Lower leg skin (tissue), 4 donors: ENCODE measurements around the gene SLC39A7. TPM values are rescaled to one million over a fixed set of nuclear protein-coding genes. Genes with fewer than 3 reads are reported as not detected.

Source experiments
- DNase-seq, 2 donors: peaks; one replicate each; pipeline ENCODE4 v3.0.0-alpha.2; 2019; ENCODE audit warnings: low spot score in 2 of 2
- H3K4me3 ChIP-seq: fragments of 200-600 bp; sonication (generic); 2 replicates; pipeline ENCODE4 v1.5.1; 2017; ENCODE audit warnings: mild to moderate bottlenecking, low read depth; ENCODE audit not compliant: poor library complexity, severe bottlenecking
- POLR2A ChIP-seq, 2 donors: fragments of 450-650 bp; IDR thresholded peaks; one replicate each; pipeline ENCODE4 v1.6.1; 2016 to 2017; ENCODE audit warnings: antibody characterized with exemption in 2 of 2, mild to moderate bottlenecking in 1 of 2, moderate library complexity in 1 of 2
- WGBS, 2 donors: methylation state at CpG; one replicate each; pipeline ENCODE4 v1.1.5; 2018; 5-methylcytosine and 5-hydroxymethylcytosine counted together
- intact Hi-C: fragments of 100-400 bp; cut with DNase I; formaldehyde crosslinking; loops from one replicate; pipeline ENCODE4 v1.15.0; 2023; ENCODE audit warnings: low total_unique reads
- total RNA-seq, 4 donors: library from RNA; depleted of rRNA; stranded (reverse); fragments of >200 nt; gene quantifications; one replicate each; pipeline ENCODE4 v1.1.0, GENCODE V29; 2016
- TF ChIP-seq, protein P1 (sequence below), 3 donors: fragments of 450-650 bp; IDR thresholded peaks; one replicate each; pipeline ENCODE4 v1.5.1; 2016; ENCODE audit warnings: antibody characterized with exemption in 3 of 3, mild to moderate bottlenecking in 3 of 3, moderate library complexity in 2 of 3

The SLC39A7 gene
- total RNA-seq, 4 donors from 2014 or later = 35.4 to 52.7 (median 39.1) TPM

DNA sequence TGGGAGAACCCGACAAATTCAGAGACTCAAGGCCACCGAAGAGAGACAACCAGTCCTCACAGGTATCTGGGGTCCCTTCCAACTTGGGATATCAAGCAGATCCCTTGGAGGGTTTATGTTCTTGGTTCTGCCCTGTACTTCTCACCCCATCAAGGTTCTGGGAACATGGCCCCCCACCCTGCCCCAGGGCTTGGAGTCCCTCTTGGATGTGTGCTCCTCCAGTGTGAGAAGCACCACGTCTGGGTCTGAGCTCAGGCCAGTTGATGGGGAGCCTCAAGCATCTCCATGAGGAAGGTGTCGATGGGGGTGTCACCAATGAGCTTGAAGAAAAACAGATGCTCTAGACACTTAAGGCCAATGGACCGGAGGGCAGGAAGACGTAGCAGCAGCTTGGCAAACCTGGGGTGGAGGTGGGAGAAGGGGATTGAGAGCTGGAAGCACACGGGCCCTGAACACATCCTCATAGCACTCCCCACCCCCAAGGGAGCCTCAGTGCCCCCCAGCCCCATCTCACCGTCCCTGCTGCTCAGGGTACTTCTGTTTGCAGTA is 6.2 kb upstream of the SLC39A7 start:
- H3K4me3 ChIP-seq = no peak overlapping the region
- TF ChIP-seq POLR2A (IDR thresholded peaks at IDR 0.05) = no peak
- TF ChIP-seq, protein P1, sequence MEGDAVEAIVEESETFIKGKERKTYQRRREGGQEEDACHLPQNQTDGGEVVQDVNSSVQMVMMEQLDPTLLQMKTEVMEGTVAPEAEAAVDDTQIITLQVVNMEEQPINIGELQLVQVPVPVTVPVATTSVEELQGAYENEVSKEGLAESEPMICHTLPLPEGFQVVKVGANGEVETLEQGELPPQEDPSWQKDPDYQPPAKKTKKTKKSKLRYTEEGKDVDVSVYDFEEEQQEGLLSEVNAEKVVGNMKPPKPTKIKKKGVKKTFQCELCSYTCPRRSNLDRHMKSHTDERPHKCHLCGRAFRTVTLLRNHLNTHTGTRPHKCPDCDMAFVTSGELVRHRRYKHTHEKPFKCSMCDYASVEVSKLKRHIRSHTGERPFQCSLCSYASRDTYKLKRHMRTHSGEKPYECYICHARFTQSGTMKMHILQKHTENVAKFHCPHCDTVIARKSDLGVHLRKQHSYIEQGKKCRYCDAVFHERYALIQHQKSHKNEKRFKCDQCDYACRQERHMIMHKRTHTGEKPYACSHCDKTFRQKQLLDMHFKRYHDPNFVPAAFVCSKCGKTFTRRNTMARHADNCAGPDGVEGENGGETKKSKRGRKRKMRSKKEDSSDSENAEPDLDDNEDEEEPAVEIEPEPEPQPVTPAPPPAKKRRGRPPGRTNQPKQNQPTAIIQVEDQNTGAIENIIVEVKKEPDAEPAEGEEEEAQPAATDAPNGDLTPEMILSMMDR (IDR thresholded peaks at IDR 0.05) = no peak
- intact Hi-C loops = no loop called here
- WGBS, 2 donors = 65 to 87% methylated on average over 8 of the region's 8 CpGs
- no peak for DNase-seq

DNA sequence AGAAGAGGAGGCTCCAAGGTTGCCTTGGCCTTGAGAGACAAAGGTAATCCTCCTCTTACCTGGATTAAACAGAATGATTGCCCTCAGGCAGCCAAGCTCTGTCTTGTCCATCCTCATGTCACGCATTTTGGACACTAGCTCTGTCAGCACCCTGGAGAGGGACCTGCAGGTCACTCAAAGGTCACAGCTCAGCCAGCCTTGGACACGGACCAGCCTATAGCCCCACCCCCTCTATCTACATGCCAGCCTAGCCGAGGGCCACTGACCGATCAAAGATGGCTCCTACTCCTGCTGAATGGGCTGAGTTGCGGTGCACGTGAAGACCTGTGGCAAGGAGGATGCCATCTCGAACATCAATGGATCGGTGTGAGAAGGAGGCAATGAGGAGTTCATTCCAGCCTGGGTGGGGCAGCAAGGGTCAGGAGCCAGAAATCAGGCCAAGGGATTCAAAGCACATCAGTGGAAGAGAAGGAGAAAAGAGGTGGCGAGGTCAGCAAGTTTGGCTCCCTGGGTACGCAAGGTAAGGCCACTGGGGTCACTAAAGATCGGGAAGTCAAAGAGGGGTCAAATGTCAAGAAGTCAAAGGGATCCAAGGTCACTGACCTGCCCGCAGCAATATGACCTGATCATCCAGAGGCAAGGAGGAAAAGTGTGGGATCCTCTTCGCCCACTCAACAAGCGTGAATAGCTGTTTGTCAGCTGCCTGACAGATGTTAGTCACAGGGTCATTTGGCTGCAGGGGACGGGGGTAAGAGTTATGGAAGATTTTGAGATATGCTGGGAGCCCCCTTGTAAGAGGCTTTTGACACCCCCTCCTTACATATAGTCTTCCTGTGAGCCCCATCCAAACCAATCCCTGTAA is 5.1 kb upstream of the SLC39A7 start:
- no peak for DNase-seq
- 77 to 80% methylated on average over 15 of the region's 15 CpGs for WGBS, 2 donors
- TF ChIP-seq, protein P1 (IDR thresholded peaks at IDR 0.05) = no peak
- TF ChIP-seq POLR2A (IDR thresholded peaks at IDR 0.05) = no peak
- intact Hi-C loops = no loop called here
- no peak overlapping the region for H3K4me3 ChIP-seq

DNA sequence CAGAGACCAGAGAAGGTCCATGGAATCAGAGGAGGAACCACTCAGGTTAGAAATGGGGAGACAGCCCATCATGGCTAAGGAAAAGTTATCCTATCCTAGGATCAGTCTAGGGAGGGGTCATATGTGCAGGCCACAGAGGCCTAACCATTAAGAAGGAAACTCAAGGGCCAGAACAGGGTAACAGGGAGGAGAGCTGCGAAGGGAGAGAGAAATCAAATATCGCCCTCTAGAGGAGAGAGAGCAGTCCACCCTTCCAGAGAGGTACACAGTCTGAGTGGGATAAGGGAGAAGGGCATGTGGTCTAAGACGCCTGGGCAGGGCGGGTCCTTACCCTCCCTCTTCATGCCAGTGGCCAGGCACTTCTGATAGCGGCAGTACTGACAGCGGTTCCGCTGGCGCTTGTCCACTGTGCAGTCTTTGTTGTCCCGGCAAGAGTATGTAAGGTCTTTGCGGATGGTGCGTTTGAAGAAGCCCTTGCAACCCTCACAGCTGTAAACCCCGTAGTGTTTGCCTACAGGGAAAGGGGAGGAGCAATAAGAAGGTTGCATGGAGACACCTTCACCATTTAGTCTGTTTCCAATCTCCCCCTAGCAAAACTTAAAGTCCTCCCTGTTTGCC is 3.1 kb upstream of the SLC39A7 start:
- DNase-seq = no peak
- intact Hi-C loops = no loop called here
- WGBS, 2 donors = 27 to 35% methylated on average over 12 of the region's 12 CpGs

DNA sequence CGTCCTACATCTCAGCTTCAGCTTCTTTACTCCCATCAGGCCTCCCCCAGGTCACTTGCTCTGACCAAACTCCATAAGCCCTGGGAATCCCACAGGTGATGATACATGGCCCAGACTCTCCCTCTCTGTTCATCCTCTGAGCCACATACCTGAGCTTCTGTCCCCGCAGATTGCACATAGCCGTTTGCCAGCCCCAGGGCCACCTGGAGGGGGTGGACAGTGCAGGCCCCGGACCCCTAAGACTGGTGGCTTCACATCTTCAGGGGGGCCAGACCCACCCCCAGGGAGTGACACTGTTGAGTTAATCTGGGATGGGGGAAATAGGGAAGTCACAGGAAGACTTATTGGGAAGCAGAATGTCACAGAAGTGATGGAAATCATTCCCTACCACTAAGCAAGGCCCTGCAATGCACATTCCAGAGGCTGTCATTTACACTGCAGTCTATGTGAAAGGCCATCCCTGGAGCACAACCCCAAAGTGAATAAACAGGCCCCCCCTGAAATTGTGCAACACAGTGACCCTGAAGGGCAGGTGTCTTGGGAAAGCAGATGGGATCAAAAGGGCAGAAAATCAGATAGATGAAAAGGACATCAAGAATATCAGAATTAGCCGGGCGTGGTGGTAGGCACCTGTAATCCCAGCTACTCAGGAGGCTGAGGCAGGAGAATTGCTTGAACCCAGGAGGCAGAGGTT is 2.4 kb upstream of the SLC39A7 start:
- TF ChIP-seq, protein P1 (IDR thresholded peaks at IDR 0.05) = peak in 1 of 3 donors; percentile 65
- no peak for TF ChIP-seq POLR2A (IDR thresholded peaks at IDR 0.05)
- WGBS, 2 donors = 70 to 80% methylated on average over 6 of the region's 6 CpGs
- no peak for DNase-seq
- H3K4me3 ChIP-seq = no peak overlapping the region
- intact Hi-C loops = no loop called here

More for the DNA sequence above, 3.1 kb upstream of the SLC39A7 start:
- no peak overlapping the region for H3K4me3 ChIP-seq
- TF ChIP-seq, protein P1 (IDR thresholded peaks at IDR 0.05) = no peak
- no peak for TF ChIP-seq POLR2A (IDR thresholded peaks at IDR 0.05)

DNA sequence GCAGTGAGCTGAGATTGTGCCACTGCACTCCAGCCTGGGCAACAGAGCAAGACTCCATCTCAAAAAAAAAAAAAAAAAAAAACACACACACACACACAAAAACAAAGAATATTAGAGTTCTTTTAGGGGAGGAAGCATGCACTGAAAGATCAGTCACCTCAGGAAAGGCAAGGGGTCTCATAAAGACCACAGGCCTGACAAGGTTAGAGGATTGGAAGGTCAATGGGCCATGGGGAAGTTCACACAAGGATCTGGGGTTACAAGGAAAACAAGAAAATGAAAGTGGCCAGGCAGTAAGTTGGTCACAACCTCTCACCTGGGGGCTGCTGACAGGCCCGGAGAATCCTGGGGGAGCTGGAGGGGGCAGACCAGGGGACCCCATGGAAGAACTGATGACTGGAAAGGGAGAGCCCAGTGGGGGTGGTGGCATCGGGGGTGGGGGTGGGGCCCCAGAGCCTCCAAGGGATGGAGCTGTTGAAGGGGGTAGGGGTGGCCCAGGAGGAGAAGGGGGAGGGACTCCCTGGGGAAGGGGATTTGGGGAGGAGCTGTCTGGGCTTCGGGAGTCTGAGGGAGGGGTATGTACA is 1.7 kb upstream of the SLC39A7 start:
- TF ChIP-seq, protein P1 (IDR thresholded peaks at IDR 0.05) = no peak
- TF ChIP-seq POLR2A (IDR thresholded peaks at IDR 0.05) = no peak
- intact Hi-C loops = no loop called here
- DNase-seq = no peak
- no peak overlapping the region for H3K4me3 ChIP-seq
- WGBS, 2 donors = 33 to 37% methylated on average over 3 of the region's 3 CpGs
